ENCODE data around the gene ARHGAP1. TPM values are rescaled to one million over a fixed set of nuclear protein-coding genes. Genes with fewer than 3 reads are reported as not detected.

The ARHGAP1 gene
- polyA plus RNA-seq, 3 donors = 31.6 to 59.3 (median 44.1) TPM

GRCh38 chr11:46726206-46726862 is 25.9 kb upstream of the ARHGAP1 start:
- H3K4me1 Mint-ChIP-seq = peaks cover 6% of the 10 kb centered on the region
- Histone ChIP-seq H3K4me3 (replicated peaks in 1 of 3; ENCODE audit: low read depth in 2 of 3, low read length in 3 of 3) (no peak overlapping the region), H3K27me3 (ENCODE audit: control insufficient read depth in 2 of 2, insufficient read depth in 2 of 2, low read length in 2 of 2) (no peaks in the 10 kb centered on the region), H2AFZ (ENCODE audit: insufficient read depth, low read depth, low read length, poor library complexity, severe bottlenecking) (no peak overlapping the region), H3K27ac (ENCODE audit: low read depth in 1 of 2, low read length in 2 of 2) (no peak overlapping the region), H3K4me2 (replicated peaks; ENCODE audit: extremely low read depth, low read length, poor library complexity, severe bottlenecking) (no peak overlapping the region), H3K4me1 (ENCODE audit: control insufficient read depth in 1 of 2, insufficient read depth in 2 of 2, low read length in 2 of 2) (no peaks in the 10 kb centered on the region), H3K9me3 (replicated peaks in 1 of 2; ENCODE audit: control insufficient read depth in 1 of 2, insufficient read depth in 1 of 2, low read length in 2 of 2) (no peaks in the 10 kb centered on the region), H3K9ac (ENCODE audit: insufficient read depth, low read length, poor library complexity, severe bottlenecking) (no peak overlapping the region), H4K20me1 (ENCODE audit: insufficient read depth, low read length) (no peaks in the 10 kb centered on the region), H3K79me2 (ENCODE audit: insufficient read depth, low read length) (no peaks in the 10 kb centered on the region), H3K36me3 (replicated peaks in 1 of 2; ENCODE audit: control insufficient read depth in 1 of 2, insufficient read depth in 2 of 2, low read length in 2 of 2) (no peaks in the 10 kb centered on the region)
- WGBS (ENCODE audit: insufficient coverage) = 96% methylated on average over 26 of the region's 26 CpGs
- H3K9me3 Mint-ChIP-seq = peaks cover 0 to 3% (median 0%) of the 10 kb centered on the region in 7 donors
- no peak overlapping the region for H3K27ac Mint-ChIP-seq
- H3K36me3 Mint-ChIP-seq = no peaks in the 10 kb centered on the region
- H3K4me3 Mint-ChIP-seq = no peak overlapping the region
- no peak for DNase-seq
- no peak for TF ChIP-seq CTCF (IDR thresholded peaks at IDR 0.05)
- intact Hi-C loops (cut with micrococcal nuclease) = no loop called here
- peaks cover 0 to 7% (median 6%) of the 10 kb centered on the region in 3 donors for H3K27me3 Mint-ChIP-seq (ENCODE audit: low read depth in 3 of 3)

GRCh38 chr11:46725338-46726205 is 25.2 kb upstream of the ARHGAP1 start:
- 95% methylated on average over 17 of the region's 19 CpGs for WGBS (ENCODE audit: insufficient coverage)
- Histone ChIP-seq H3K4me2 (replicated peaks; ENCODE audit: extremely low read depth, low read length, poor library complexity, severe bottlenecking) (no peak overlapping the region), H4K20me1 (ENCODE audit: insufficient read depth, low read length) (no peaks in the 10 kb centered on the region), H3K79me2 (ENCODE audit: insufficient read depth, low read length) (no peaks in the 10 kb centered on the region), H3K9ac (ENCODE audit: insufficient read depth, low read length, poor library complexity, severe bottlenecking) (no peak overlapping the region), H2AFZ (ENCODE audit: insufficient read depth, low read depth, low read length, poor library complexity, severe bottlenecking) (no peak overlapping the region), H3K9me3 (replicated peaks in 1 of 2; ENCODE audit: control insufficient read depth in 1 of 2, insufficient read depth in 1 of 2, low read length in 2 of 2) (no peaks in the 10 kb centered on the region), H3K27ac (ENCODE audit: low read depth in 1 of 2, low read length in 2 of 2) (no peak overlapping the region), H3K27me3 (ENCODE audit: control insufficient read depth in 2 of 2, insufficient read depth in 2 of 2, low read length in 2 of 2) (no peaks in the 10 kb centered on the region), H3K36me3 (replicated peaks in 1 of 2; ENCODE audit: control insufficient read depth in 1 of 2, insufficient read depth in 2 of 2, low read length in 2 of 2) (no peaks in the 10 kb centered on the region), H3K4me1 (ENCODE audit: control insufficient read depth in 1 of 2, insufficient read depth in 2 of 2, low read length in 2 of 2) (no peaks in the 10 kb centered on the region), H3K4me3 (replicated peaks in 1 of 3; ENCODE audit: low read depth in 2 of 3, low read length in 3 of 3) (no peak overlapping the region)
- Mint-ChIP-seq H3K4me3 (no peak overlapping the region), H3K27ac (no peak overlapping the region), H3K36me3 (no peaks in the 10 kb centered on the region), H3K9me3 (peaks cover 0 to 3% (median 0%) of the 10 kb centered on the region in 7 donors), H3K4me1 (peaks cover 6% of the 10 kb centered on the region), H3K27me3 (ENCODE audit: low read depth in 3 of 3) (peaks cover 0 to 8% (median 7%) of the 10 kb centered on the region in 3 donors)
- TF ChIP-seq CTCF (IDR thresholded peaks at IDR 0.05) = no peak
- intact Hi-C loops (cut with micrococcal nuclease) = no loop called here
- no peak for DNase-seq
